Fibroblast of lung (primary cell): ENCODE results near the gene ZC3H12D. TPM values are rescaled to one million over a fixed set of nuclear protein-coding genes. Genes with fewer than 3 reads are reported as not detected.

Experiments used
- DNase-seq, 2 donors: peaks; one replicate each; pipeline versions ENCODE4 v3.0.0 to v3.0.0-alpha.2; 2010; ENCODE audit warnings: low read depth in 2 of 2
- H2AFZ ChIP-seq: 2 replicates; pipeline ENCODE4 v1.5.1; 2012; ENCODE audit warnings: low read length, control low read depth, inconsistent platforms
- H3K27ac ChIP-seq: 2 replicates; pipeline ENCODE4 v1.5.1; 2011; ENCODE audit warnings: low read length, control low read depth; ENCODE audit not compliant: insufficient read depth
- H3K27me3 ChIP-seq: 2 replicates; pipeline ENCODE4 v1.5.1; 2011; ENCODE audit warnings: mild to moderate bottlenecking, low read length; ENCODE audit not compliant: control insufficient read depth, insufficient read depth
- H3K36me3 ChIP-seq: 2 replicates; pipeline ENCODE4 v1.5.1; 2011; ENCODE audit warnings: low read length; ENCODE audit not compliant: control insufficient read depth, insufficient read depth
- H3K4me1 ChIP-seq: 2 replicates; pipeline ENCODE4 v1.5.1; 2011; ENCODE audit warnings: low read length; ENCODE audit not compliant: control insufficient read depth, insufficient read depth; ENCODE audit errors: extremely low read depth
- H3K4me2 ChIP-seq: 2 replicates; pipeline ENCODE4 v1.5.1; 2011; ENCODE audit warnings: low read length, control low read depth; ENCODE audit not compliant: insufficient read depth; ENCODE audit errors: extremely low read depth
- H3K4me3 ChIP-seq, 4 experiments: fragments of 200-600 bp in 1 of 4; sonication (generic) in 1 of 4; replicated peaks in 1 of 4; 2 replicates each; pipeline ENCODE4 v1.5.1; 2011 to 2016; ENCODE audit warnings: low read length in 4 of 4, low read depth in 3 of 4, mild to moderate bottlenecking in 3 of 4, control low read depth in 2 of 4, inconsistent platforms in 1 of 4, mixed read lengths in 1 of 4; ENCODE audit not compliant: insufficient read depth in 1 of 4; ENCODE audit errors: control extremely low read depth in 1 of 4
- H3K79me2 ChIP-seq: 2 replicates; pipeline ENCODE4 v1.5.1; 2012; ENCODE audit warnings: mild to moderate bottlenecking, low read length, inconsistent platforms; ENCODE audit not compliant: control insufficient read depth, insufficient read depth
- H3K9ac ChIP-seq: 2 replicates; pipeline ENCODE4 v1.5.1; 2011; ENCODE audit warnings: mild to moderate bottlenecking, low read length, control low read depth; ENCODE audit not compliant: insufficient read depth
- H3K9me3 ChIP-seq: 2 replicates; pipeline ENCODE4 v1.5.1; 2012; ENCODE audit warnings: low read depth, low read length; ENCODE audit not compliant: control insufficient read depth, insufficient read depth
- H4K20me1 ChIP-seq: 2 replicates; pipeline ENCODE4 v1.5.1; 2011; ENCODE audit warnings: low read length; ENCODE audit not compliant: control insufficient read depth, insufficient read depth; ENCODE audit errors: extremely low read depth
- CTCF ChIP-seq, 2 donors: IDR thresholded peaks in 1 of 2; conservative IDR thresholded peaks in 1 of 2; 1 replicate in 1 of 2; 2 replicates in 1 of 2; pipeline ENCODE4 v1.5.1; 2011 to 2012; ENCODE audit warnings: low read length in 2 of 2, control low read depth in 1 of 2, inconsistent platforms in 1 of 2, low read depth in 1 of 2, mild to moderate bottlenecking in 1 of 2
- EZH2 ChIP-seq: IDR thresholded peaks from 2 replicates; pipeline ENCODE4 v1.5.1; 2012; ENCODE audit warnings: low read length, control low read depth, mild to moderate bottlenecking; ENCODE audit errors: missing control alignments
- polyA plus RNA-seq, 2 donors: library from polyadenylated mRNA; depleted of rRNA in 1 of 2; stranded (reverse) in 1 of 2; unstranded in 1 of 2; fragments of >200 nt; gene quantifications; 2 replicates each; pipeline ENCODE4 v1.2.1, GENCODE V29; 2011 to 2012; ENCODE audit warnings: missing spikeins in 1 of 2
- total RNA-seq: library from RNA; depleted of rRNA; stranded (reverse); fragments of >200 nt; gene quantifications from 2 replicates; pipeline ENCODE4 v1.2.1, GENCODE V29; 2014

ZC3H12D gene
- total and polyA plus RNA-seq, 2 donors (not counting 1 experiment from before 2014, with no cell fraction given), result 0.01 to 0.17 TPM

GRCh38 chr6:149419696-149420404 lies 65.0 kb downstream of the ZC3H12D start:
- peaks cover 3% of the 10 kb centered on the region for H3K4me1 ChIP-seq
- no peaks in the 10 kb centered on the region for H3K9me3 ChIP-seq
- no peaks in the 10 kb centered on the region for H3K79me2 ChIP-seq
- H4K20me1 ChIP-seq, result no peaks in the 10 kb centered on the region
- H3K36me3 ChIP-seq, result no peaks in the 10 kb centered on the region
- no peaks in the 10 kb centered on the region for H3K27me3 ChIP-seq
- no peak overlapping the region for H3K4me2 ChIP-seq
- no peak overlapping the region for H3K4me3 ChIP-seq
- DNase-seq, result no peak
- no peak overlapping the region for H3K27ac ChIP-seq
- TF ChIP-seq CTCF (conservative IDR thresholded peaks at IDR 0.05 in 1 of 2, IDR thresholded peaks at IDR 0.05 in 1 of 2; ENCODE audit: low read depth in 1 of 2, low read length in 2 of 2) (no peak), EZH2 (no peak)
- no peak overlapping the region for H3K9ac ChIP-seq
- H2AFZ ChIP-seq, result no peak overlapping the region

GRCh38 chr6:149414821-149415220 lies 70.0 kb downstream of the ZC3H12D start:
- Histone ChIP-seq H3K4me3 (no peak overlapping the region), H3K36me3 (peaks cover 2% of the 10 kb centered on the region)

GRCh38 chr6:149414009-149414408 lies 70.8 kb downstream of the ZC3H12D start:
- Histone ChIP-seq H4K20me1 (no peaks in the 10 kb centered on the region), H3K79me2 (no peaks in the 10 kb centered on the region), H3K4me2 (no peak overlapping the region), H2AFZ (no peak overlapping the region), H3K9ac (no peak overlapping the region), H3K36me3 (peaks cover 6% of the 10 kb centered on the region), H3K4me3 (no peak overlapping the region), H3K27me3 (no peaks in the 10 kb centered on the region), H3K9me3 (no peaks in the 10 kb centered on the region), H3K4me1 (no peaks in the 10 kb centered on the region), H3K27ac (no peak overlapping the region)
- TF ChIP-seq CTCF (conservative IDR thresholded peaks at IDR 0.05 in 1 of 2, IDR thresholded peaks at IDR 0.05 in 1 of 2; ENCODE audit: low read depth in 1 of 2, low read length in 2 of 2), result no peak
- no peak for TF ChIP-seq EZH2
- DNase-seq, result no peak

More at GRCh38 chr6:149414821-149415220, 70.0 kb downstream of the ZC3H12D start:
- H3K9ac ChIP-seq, result no peak overlapping the region
- H3K4me2 ChIP-seq, result no peak overlapping the region
- no peak overlapping the region for H2AFZ ChIP-seq
- TF ChIP-seq EZH2, result no peak
- TF ChIP-seq CTCF (conservative IDR thresholded peaks at IDR 0.05 in 1 of 2, IDR thresholded peaks at IDR 0.05 in 1 of 2; ENCODE audit: low read depth in 1 of 2, low read length in 2 of 2), result no peak
- no peaks in the 10 kb centered on the region for H3K79me2 ChIP-seq
- no peaks in the 10 kb centered on the region for H3K27me3 ChIP-seq
- H4K20me1 ChIP-seq, result no peaks in the 10 kb centered on the region
- no peaks in the 10 kb centered on the region for H3K9me3 ChIP-seq
- DNase-seq, result no peak
- H3K4me1 ChIP-seq, result no peaks in the 10 kb centered on the region
- no peak overlapping the region for H3K27ac ChIP-seq
